Measurements from ENCODE around the gene AGTRAP.

The AGTRAP gene

DNA sequence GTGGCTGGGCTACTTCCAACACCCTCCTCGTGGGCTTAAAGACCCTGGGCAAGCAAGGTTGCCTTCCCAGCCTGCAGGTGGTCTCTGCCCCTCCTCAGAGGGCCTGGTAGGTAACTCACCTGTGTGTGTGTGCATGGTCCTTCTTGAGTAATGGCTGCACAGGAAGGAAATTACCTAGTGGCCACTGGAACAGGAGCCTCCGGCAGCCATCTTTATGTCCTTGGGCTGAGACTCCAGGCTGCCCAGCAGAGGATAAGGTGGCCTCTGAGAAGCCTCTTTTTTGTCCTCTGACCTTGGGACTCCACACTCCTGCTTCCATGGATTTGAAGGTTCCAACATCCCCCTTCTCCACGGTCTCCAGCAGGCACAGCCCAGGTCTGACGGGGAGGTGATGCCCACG, 24.4 kb upstream of the AGTRAP start:
- TF ChIP-seq, protein P1, sequence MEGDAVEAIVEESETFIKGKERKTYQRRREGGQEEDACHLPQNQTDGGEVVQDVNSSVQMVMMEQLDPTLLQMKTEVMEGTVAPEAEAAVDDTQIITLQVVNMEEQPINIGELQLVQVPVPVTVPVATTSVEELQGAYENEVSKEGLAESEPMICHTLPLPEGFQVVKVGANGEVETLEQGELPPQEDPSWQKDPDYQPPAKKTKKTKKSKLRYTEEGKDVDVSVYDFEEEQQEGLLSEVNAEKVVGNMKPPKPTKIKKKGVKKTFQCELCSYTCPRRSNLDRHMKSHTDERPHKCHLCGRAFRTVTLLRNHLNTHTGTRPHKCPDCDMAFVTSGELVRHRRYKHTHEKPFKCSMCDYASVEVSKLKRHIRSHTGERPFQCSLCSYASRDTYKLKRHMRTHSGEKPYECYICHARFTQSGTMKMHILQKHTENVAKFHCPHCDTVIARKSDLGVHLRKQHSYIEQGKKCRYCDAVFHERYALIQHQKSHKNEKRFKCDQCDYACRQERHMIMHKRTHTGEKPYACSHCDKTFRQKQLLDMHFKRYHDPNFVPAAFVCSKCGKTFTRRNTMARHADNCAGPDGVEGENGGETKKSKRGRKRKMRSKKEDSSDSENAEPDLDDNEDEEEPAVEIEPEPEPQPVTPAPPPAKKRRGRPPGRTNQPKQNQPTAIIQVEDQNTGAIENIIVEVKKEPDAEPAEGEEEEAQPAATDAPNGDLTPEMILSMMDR (conservative IDR thresholded peaks at IDR 0.05; ENCODE audit: low read depth, low read length), result no peak
- Histone ChIP-seq H4K20me1 (ENCODE audit: insufficient read depth) (no peaks in the 10 kb centered on the region), H3K79me2 (ENCODE audit: insufficient read depth, low read depth) (no peaks in the 10 kb centered on the region), H3K27ac (no peak overlapping the region), H3K4me3 (IDR thresholded peaks at IDR 0.05; ENCODE audit: insufficient read depth, low read depth, low read length) (no peak overlapping the region), H3K4me2 (no peak overlapping the region), H2AFZ (ENCODE audit: low read depth) (no peak overlapping the region), H3K27me3 (ENCODE audit: insufficient read depth, low read depth) (peaks cover 80% of the 10 kb centered on the region), H3K9ac (no peak overlapping the region), H3K4me1 (ENCODE audit: low read depth, poor library complexity, severe bottlenecking) (no peaks in the 10 kb centered on the region), H3K36me3 (ENCODE audit: insufficient read depth) (no peaks in the 10 kb centered on the region)

DNA sequence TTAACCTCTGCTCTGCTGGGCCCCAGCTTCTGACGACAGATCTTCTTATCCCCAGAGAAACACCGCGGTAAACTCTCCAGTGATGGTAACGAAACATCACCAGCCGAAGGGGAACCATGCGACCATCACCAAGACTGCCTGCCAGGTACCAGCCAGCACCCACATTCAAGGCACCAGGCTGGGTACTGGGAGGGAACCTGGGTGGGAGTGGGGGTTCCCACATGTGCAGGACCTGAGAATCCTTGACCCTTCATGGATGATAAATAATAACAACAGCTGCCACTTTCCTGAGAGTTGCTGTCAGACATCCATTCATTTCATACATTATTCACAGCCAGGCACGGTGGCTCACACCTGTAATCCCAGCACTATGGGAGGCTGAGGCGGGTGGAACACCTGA, 23.7 kb upstream of the AGTRAP start:
- H3K4me3 ChIP-seq (IDR thresholded peaks at IDR 0.05; ENCODE audit: insufficient read depth, low read depth, low read length), result no peak overlapping the region
- no peak overlapping the region for H3K4me2 ChIP-seq
- H3K36me3 ChIP-seq (ENCODE audit: insufficient read depth), result no peaks in the 10 kb centered on the region
- H4K20me1 ChIP-seq (ENCODE audit: insufficient read depth), result no peaks in the 10 kb centered on the region
- peaks cover 84% of the 10 kb centered on the region for H3K27me3 ChIP-seq (ENCODE audit: insufficient read depth, low read depth)
- no peaks in the 10 kb centered on the region for H3K79me2 ChIP-seq (ENCODE audit: insufficient read depth, low read depth)
- H3K9ac ChIP-seq, result no peak overlapping the region
- no peak overlapping the region for H3K27ac ChIP-seq
- no peak overlapping the region for H2AFZ ChIP-seq (ENCODE audit: low read depth)
- TF ChIP-seq, protein P1 (conservative IDR thresholded peaks at IDR 0.05; ENCODE audit: low read depth, low read length), result no peak
- no peaks in the 10 kb centered on the region for H3K4me1 ChIP-seq (ENCODE audit: low read depth, poor library complexity, severe bottlenecking)

DNA sequence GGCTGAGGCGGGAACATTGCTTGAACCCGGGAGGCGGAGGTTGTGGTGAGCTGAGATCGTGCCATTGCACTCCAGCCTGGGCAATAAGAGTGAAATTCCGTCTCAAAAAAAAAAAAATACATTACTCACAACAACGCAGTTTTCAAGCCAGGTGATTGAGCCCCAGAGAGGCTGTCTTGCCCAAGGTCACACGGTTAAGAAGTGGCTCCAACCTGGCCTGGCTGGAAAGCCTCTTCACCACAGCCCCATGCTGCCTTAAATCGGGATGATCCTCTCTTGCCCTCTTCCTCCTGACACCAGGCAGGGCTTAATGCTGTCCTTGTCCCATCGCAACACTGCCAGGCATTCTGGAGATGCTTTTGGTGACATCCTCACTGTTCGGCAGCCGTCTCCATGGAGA, 22.8 kb upstream of the AGTRAP start:
- no peak overlapping the region for H2AFZ ChIP-seq (ENCODE audit: low read depth)
- no peaks in the 10 kb centered on the region for H3K4me1 ChIP-seq (ENCODE audit: low read depth, poor library complexity, severe bottlenecking)
- H3K4me3 ChIP-seq (IDR thresholded peaks at IDR 0.05; ENCODE audit: insufficient read depth, low read depth, low read length), result no peak overlapping the region
- peaks cover 81% of the 10 kb centered on the region for H3K27me3 ChIP-seq (ENCODE audit: insufficient read depth, low read depth)
- no peaks in the 10 kb centered on the region for H3K36me3 ChIP-seq (ENCODE audit: insufficient read depth)
- no peaks in the 10 kb centered on the region for H4K20me1 ChIP-seq (ENCODE audit: insufficient read depth)
- no peak overlapping the region for H3K9ac ChIP-seq
- H3K4me2 ChIP-seq, result no peak overlapping the region
- no peak overlapping the region for H3K27ac ChIP-seq
- TF ChIP-seq, protein P1 (conservative IDR thresholded peaks at IDR 0.05; ENCODE audit: low read depth, low read length), result no peak
- H3K79me2 ChIP-seq (ENCODE audit: insufficient read depth, low read depth), result no peaks in the 10 kb centered on the region

DNA sequence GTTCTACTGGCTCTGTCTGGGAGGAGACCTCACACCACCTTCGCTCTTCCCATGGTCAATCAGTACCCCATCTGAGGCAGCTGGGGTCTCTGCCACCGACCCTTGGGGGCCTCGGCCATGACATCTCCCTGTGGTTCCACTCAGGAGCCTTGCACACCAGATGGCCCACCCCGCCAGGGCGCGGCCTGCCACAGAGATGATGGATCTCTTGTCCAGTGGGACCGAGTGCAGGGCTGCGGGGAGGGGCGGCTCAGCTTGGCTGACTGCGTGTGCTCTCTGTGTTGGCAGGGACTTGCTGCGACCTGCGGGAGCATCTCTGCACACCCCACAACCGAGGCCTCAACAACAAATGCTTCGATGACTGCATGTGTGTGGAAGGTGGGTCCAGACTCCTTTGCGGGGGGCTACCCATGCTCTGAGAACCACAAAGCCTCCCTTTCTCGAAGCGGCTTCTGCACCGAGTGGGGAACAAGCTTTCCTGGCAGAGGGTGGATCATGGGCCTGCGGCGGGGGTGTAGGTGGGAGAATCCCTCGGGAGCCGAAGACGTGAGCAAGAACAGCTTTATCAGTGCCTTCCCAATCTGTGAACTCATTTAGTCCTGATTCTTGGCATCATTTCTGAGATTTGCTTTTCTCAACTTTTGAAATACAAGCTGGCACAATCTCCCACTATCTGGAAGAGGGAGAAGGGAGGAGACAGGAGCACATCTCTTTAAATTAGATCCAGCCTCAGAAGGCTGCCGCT, 20.9 kb upstream of the AGTRAP start:
- Histone ChIP-seq H3K4me3 (IDR thresholded peaks at IDR 0.05; ENCODE audit: insufficient read depth, low read depth, low read length) (no peak overlapping the region), H3K9ac (no peak overlapping the region), H3K27me3 (ENCODE audit: insufficient read depth, low read depth) (peaks cover 82% of the 10 kb centered on the region), H3K27ac (no peak overlapping the region), H2AFZ (ENCODE audit: low read depth) (no peak overlapping the region), H3K36me3 (ENCODE audit: insufficient read depth) (no peaks in the 10 kb centered on the region), H4K20me1 (ENCODE audit: insufficient read depth) (no peaks in the 10 kb centered on the region), H3K79me2 (ENCODE audit: insufficient read depth, low read depth) (no peaks in the 10 kb centered on the region), H3K4me1 (ENCODE audit: low read depth, poor library complexity, severe bottlenecking) (peaks cover 5% of the 10 kb centered on the region), H3K4me2 (no peak overlapping the region)
- TF ChIP-seq, protein P1 (conservative IDR thresholded peaks at IDR 0.05; ENCODE audit: low read depth, low read length), result no peak

Data from KMS-11 (cell line).